HG03097 (cell line): ENCODE results near the gene OR13C3.
"Not testable (repeated sequence)": the region's sequence is repeated elsewhere in the genome, so short reads cannot be mapped to it uniquely, and the experiment has no call there.

Experiments
- ATAC-seq: cut with Tn5 transposase; IDR thresholded peaks from one replicate; pipeline ENCODE4 v1.9.1; 2021; ENCODE audit not compliant: unreplicated experiment, low FRiP score

Gene OR13C3

DNA sequence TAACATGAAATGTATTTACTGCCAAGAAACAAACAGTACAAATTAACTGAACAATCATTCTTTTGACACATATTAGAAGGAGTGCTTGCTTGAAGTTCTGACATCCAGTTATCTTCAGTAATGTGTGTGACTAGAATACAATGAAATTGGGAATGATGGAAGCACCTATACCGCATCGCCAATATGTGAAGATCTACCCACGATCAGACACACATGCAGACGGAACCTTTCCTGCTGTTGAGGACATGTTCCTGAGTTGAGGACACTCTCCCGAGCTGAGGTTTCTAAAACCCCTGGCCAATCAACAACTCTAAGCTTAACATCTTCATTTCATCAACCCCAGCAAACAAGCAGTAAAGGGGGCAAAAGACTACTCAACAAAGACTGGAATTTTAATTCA lies at the start of gene OR13C3:
OR13C3 (minus strand) TSS at position 101 of the 400 bp plus-strand sequence. CDS start 133 bp downstream, outside the sequence.
- no peak for ATAC-seq

GRCh38 chr9:104580562-104580961 lies 43.9 kb upstream of the OR13C3 start:
- ATAC-seq = no peak

DNA sequence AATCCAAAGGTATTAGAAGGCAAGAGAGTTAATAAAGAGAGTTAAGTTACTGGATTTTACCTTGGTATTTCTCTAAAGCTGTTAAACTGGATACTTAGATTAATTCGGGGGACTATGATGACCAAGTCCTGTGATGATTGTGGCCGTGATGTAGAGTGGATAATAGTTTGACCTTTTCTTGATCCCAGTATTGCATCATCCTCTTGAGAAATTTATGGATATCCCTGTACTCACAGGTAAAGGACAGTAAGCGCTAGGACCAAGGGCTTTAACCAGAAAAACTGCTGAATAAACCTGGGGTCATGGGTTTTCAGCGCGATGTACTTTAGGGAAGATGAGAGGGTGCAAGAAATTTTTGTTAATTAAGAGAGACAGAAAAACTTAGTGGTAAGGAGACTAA lies 40.6 kb upstream of the OR13C3 start:
- ATAC-seq = no peak

- no peak for ATAC-seq
Observed at GRCh38 chr9:104575456-104575855, 38.8 kb upstream of the OR13C3 start.

- ATAC-seq = no peak
Observed at GRCh38 chr9:104572612-104573011, 36.0 kb upstream of the OR13C3 start.

- ATAC-seq = no peak
Observed at GRCh38 chr9:104568868-104569267, 32.2 kb upstream of the OR13C3 start, which contains the start of gene OR13C8. Gene OR13C8 (plus strand): TSS chr9:104569168. CDS start chr9:104569168, 0 bp downstream.

DNA sequence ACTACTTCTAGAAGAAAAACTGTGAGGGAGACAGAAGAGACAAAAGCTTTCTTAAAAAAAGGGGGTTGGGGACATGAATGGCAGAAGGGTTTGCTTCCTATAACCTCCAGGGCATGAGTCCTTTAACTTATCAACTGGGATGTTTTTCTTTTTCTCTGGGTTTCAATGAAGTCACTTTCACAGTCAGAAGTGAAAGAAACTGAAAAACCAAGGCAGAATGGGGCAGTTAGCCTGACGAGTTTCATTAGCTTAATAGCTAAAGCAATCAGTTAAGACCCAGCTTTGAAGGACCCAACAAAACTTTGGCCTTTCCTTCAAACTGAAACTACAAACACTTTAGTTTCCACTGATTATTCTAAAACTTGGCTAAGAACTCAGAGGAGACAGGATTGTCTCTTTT lies 27.7 kb upstream of the OR13C3 start:
- ATAC-seq = no peak

DNA sequence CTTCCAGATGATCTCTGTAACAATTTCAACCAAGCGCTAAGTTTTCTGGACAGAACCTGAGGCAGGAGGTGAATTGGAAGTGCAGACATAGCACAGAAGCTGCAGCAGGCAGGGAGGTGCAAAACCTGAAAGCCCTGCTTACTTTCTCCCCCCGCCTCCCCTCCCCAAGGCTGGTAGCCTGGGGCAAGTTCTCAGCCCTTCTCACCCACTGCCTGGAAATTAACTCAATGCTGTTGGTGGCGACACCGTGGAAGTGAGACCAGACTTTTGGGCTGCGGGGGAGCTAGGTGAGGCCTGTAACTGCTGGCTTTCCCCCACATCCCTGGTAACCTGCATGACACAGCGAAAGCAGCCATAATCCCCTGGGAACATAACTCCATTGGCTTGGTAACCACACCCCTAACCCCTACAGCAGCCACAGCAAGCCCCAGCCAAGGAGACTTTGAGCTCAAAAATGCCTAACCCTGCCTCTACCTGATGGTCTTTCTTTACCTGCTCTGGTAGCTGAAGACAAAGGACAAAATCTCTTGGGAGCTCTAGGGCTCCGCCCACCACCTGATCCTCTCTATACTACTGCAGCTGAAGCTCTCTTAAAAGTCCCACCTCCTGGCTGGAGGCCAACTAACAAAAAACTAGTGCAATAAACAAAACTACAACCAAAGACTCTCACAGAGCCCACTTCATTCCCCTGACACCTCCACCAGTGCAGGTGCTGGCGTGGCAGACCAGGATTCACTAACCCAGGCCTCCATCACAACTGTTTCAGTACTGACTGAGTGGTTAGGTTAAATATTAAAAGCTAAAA lies 20.4 kb upstream of the OR13C3 start:
- no peak for ATAC-seq

- ATAC-seq = no peak
Observed at GRCh38 chr9:104555521-104555920, 18.9 kb upstream of the OR13C3 start.

DNA sequence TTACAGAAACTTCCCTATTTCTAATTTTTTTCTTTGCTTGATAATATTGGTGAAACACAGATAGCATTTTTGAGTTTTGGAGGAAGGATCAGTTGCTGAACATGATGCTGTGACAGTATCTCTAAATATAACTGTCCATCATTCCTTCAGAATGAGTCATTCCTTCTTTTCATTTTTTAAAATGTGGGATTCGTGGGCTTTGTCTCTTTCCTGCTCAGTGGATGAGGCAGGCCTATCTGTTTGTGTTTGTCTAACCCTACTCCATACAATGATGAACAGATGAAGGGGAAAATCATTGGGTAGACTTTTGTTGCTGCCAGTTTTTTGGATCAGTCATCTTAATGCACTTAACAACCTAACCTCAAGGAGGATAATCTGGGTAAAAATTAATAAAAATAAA lies 16.6 kb upstream of the OR13C3 start:
- ATAC-seq = no peak

GRCh38 chr9:104544644-104545043 lies 8.0 kb upstream of the OR13C3 start:
- no peak for ATAC-seq

DNA sequence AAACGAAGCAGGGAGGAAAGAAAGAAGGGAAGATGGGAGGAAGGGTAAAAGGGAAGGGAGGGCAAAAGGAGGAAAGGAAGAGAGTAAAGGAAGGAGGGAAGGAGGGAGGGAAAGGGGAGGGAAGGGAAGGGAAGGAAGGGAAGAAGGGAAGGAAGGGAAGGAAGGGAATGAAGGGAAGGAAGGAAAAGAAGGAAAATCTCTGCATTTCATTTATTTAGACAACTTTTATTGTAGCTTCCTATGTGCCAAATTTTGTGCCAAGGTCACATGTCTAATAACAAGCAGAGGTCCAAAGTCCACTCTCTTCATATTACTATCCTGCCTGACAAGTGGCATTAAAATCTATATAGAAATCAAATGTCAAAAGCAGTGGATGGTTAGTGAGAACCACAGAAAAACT lies 2.6 kb upstream of the OR13C3 start:
- ATAC-seq = no peak

GRCh38 chr9:104527109-104527508 lies 9.5 kb downstream of the OR13C3 start, which contains the start of gene OR13C4:
Gene OR13C4 (minus strand): TSS chr9:104527209. CDS start chr9:104527209, 0 bp downstream.
- ATAC-seq = no peak

GRCh38 chr9:104520241-104520640 lies 16.4 kb downstream of the OR13C3 start:
- ATAC-seq = not testable (repeated sequence)

DNA sequence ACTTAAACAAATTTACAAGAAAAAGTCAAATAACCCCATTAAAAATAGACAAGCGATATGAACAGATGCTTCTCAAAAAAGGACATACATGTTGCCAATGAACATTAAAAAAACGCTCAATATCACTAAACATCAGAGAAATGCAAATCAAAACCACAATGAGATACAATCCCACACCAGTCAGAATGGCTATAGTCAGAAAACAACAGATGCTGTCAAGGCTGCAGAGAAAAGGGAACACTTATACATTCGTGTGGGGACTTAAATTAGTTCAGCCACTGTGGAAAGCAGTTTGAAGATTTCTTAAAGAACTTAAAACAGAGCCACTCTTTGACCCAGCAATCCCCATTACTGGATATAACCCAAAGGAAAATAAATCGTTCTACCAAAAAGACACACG lies 21.8 kb downstream of the OR13C3 start:
- ATAC-seq = no peak

DNA sequence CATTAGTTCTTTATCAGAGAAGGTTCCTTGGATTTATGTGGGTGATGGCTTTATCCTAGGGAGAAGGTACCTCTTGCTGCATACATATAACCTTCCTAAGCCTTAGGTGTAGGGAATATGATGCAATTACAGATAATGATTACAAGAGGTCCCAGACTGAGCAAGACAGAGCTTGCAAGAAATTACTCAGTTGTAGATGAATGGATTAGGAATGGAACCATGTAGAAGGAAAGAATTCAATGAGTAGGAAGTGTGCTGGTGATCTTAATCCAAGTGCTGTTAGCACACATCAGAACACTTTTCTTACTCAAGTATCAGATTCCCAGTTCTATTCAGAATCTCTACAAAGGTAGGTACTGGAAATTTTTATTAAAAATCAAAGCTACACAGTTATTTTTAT lies 30.1 kb downstream of the OR13C3 start:
- no peak for ATAC-seq

- no peak for ATAC-seq
Observed at GRCh38 chr9:104503963-104504362, 32.7 kb downstream of the OR13C3 start, which contains the start of gene OR13F1. Gene OR13F1 (plus strand): TSS chr9:104504263. CDS start chr9:104504263, 0 bp downstream.

GRCh38 chr9:104503440-104503839 lies 33.2 kb downstream of the OR13C3 start:
- no peak for ATAC-seq

GRCh38 chr9:104494808-104495207 lies 41.8 kb downstream of the OR13C3 start:
- ATAC-seq = no peak
